OCI-LY3 (cell line): Measurements from ENCODE around the gene SMCO4.

Experiments
- H2AFZ ChIP-seq: fragments of 200-600, 300-600 bp; shearing (Covaris generic); 2 replicates; pipeline ENCODE4 v1.6.0; 2014; ENCODE audit warnings: antibody characterized with exemption, low read depth, low read length
- H3K27ac ChIP-seq: fragments of 200-600, 300-600 bp; sonication (generic); 2 replicates; pipeline ENCODE4 v1.5.1; 2014; ENCODE audit warnings: mild to moderate bottlenecking, low read length, moderate library complexity, mixed read lengths
- H3K27me3 ChIP-seq: fragments of 200-600, 300-600 bp; sonication (generic); 2 replicates; pipeline ENCODE4 v1.6.1; 2014; ENCODE audit warnings: low read depth, low read length, mixed read lengths
- H3K36me3 ChIP-seq: fragments of 200-600, 300-600 bp; sonication (generic); replicated peaks from 2 replicates; pipeline ENCODE3; 2014; ENCODE audit warnings: low read depth, low read length, mixed read lengths
- H3K4me1 ChIP-seq: fragments of 300-600, 200-600 bp; sonication (generic); 2 replicates; pipeline ENCODE4 v1.6.1; 2014; ENCODE audit warnings: low read length, mixed read lengths
- H3K4me2 ChIP-seq: fragments of 200-600, 300-600 bp; sonication (generic); 2 replicates; pipeline ENCODE4 v1.6.1; 2014; ENCODE audit warnings: low read length, mixed read lengths
- H3K4me3 ChIP-seq: fragments of 300-600, 200-600 bp; sonication (generic); 2 replicates; pipeline ENCODE4 v1.5.1; 2014; ENCODE audit warnings: antibody characterized with exemption, mild to moderate bottlenecking, low read length, moderate library complexity
- H3K79me2 ChIP-seq: fragments of 300-600, 200-600 bp; shearing (Covaris generic); 2 replicates; pipeline ENCODE4 v1.6.1; 2014; ENCODE audit warnings: mild to moderate bottlenecking, low read length, mixed read lengths
- H3K9ac ChIP-seq: fragments of 300-600, 200-600 bp; shearing (Covaris generic); 2 replicates; pipeline ENCODE4 v1.6.0; 2014; ENCODE audit warnings: mild to moderate bottlenecking, low read length, moderate library complexity
- H3K9me3 ChIP-seq: fragments of 200-600, 300-600 bp; shearing (Covaris generic); 2 replicates; pipeline ENCODE4 v1.6.1; 2014; ENCODE audit warnings: low read length, mixed read lengths; ENCODE audit not compliant: insufficient read depth
- H4K20me1 ChIP-seq: fragments of 200-600, 300-600 bp; sonication (generic); 2 replicates; pipeline ENCODE4 v1.6.1; 2016; ENCODE audit warnings: low read length, mixed read lengths; ENCODE audit not compliant: insufficient read depth
- EZH2phosphoT487 ChIP-seq: fragments of 200-600 bp; shearing (Covaris generic); IDR thresholded peaks from 2 replicates; pipeline ENCODE4 v1.6.1; 2018; ENCODE audit warnings: antibody characterized with exemption, mixed run types, low read depth
- TF ChIP-seq, protein P1 (sequence below): fragments of 200-600, 300-600 bp; sonication (generic); IDR thresholded peaks from 2 replicates; pipeline ENCODE4 v1.5.1; 2014; ENCODE audit warnings: antibody characterized with exemption, low read length, low read depth

The SMCO4 gene

DNA sequence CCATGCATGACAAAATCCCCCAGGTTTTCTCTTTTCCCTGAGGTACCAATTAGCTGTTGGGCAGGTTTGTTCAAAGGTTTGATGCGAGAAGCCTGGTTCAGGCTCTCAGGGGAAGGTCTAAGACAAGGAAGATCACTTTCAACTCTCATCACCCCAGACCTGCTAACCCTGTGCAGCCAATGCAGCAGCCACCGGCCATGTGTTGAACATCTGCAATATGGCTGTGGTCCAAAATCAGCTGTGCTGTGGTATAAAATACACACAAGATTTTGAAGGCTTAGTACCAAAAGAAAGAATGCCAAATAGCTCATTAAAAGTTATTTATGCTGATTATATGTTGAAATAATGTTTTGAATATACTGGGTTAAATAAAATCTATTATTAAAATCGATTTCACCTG, 58.5 kb downstream of the SMCO4 start:
- H3K4me3 ChIP-seq, result no peak overlapping the region
- no peaks in the 10 kb centered on the region for H3K27me3 ChIP-seq
- peaks cover 3% of the 10 kb centered on the region for H3K36me3 ChIP-seq
- H4K20me1 ChIP-seq, result 0 out of 2 replicates have a peak, but pooled peaks cover 6% of the 10 kb centered on the region
- no peaks in the 10 kb centered on the region for H3K9me3 ChIP-seq
- TF ChIP-seq EZH2phosphoT487, result no peak
- TF ChIP-seq, protein P1, sequence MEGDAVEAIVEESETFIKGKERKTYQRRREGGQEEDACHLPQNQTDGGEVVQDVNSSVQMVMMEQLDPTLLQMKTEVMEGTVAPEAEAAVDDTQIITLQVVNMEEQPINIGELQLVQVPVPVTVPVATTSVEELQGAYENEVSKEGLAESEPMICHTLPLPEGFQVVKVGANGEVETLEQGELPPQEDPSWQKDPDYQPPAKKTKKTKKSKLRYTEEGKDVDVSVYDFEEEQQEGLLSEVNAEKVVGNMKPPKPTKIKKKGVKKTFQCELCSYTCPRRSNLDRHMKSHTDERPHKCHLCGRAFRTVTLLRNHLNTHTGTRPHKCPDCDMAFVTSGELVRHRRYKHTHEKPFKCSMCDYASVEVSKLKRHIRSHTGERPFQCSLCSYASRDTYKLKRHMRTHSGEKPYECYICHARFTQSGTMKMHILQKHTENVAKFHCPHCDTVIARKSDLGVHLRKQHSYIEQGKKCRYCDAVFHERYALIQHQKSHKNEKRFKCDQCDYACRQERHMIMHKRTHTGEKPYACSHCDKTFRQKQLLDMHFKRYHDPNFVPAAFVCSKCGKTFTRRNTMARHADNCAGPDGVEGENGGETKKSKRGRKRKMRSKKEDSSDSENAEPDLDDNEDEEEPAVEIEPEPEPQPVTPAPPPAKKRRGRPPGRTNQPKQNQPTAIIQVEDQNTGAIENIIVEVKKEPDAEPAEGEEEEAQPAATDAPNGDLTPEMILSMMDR, result no peak
- H3K27ac ChIP-seq, result no peak overlapping the region
- H3K4me1 ChIP-seq, result no peaks in the 10 kb centered on the region
- H3K9ac ChIP-seq, result no peak overlapping the region
- no peak overlapping the region for H2AFZ ChIP-seq
- no peak overlapping the region for H3K4me2 ChIP-seq
- no peaks in the 10 kb centered on the region for H3K79me2 ChIP-seq

- Histone ChIP-seq H3K36me3 (no peaks in the 10 kb centered on the region), H3K9ac (no peak overlapping the region), H4K20me1 (0 out of 2 replicates have a peak, but pooled peaks cover 6% of the 10 kb centered on the region), H3K4me1 (no peaks in the 10 kb centered on the region), H2AFZ (no peak overlapping the region), H3K4me2 (no peak overlapping the region), H3K4me3 (no peak overlapping the region), H3K9me3 (no peaks in the 10 kb centered on the region), H3K79me2 (no peaks in the 10 kb centered on the region), H3K27me3 (no peaks in the 10 kb centered on the region), H3K27ac (no peak overlapping the region)
- no peak for TF ChIP-seq EZH2phosphoT487
- TF ChIP-seq, protein P1, result no peak
Measured at GRCh38 chr11:93482556-93482955, 60.6 kb downstream of the SMCO4 start.

DNA sequence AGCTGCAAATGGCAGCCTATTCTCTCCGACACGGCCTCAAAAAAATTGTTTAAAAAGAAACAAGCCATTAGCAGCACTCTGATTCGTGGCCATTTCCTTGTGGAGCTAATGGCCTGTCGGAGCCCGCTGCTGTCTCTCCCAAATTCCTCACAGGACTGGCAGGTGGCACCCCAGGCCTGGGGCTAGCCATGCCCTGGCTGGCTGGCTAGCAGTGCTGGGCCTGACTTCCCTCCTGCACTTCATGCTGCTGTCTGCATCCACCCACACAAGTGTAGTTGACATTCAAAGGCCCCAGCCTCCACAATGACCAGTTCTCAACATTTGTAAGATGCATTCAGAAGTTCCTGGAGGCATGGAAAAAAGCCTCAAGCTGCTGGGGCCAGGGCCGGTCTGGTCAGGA, 61.5 kb downstream of the SMCO4 start:
- Histone ChIP-seq H3K27me3 (no peaks in the 10 kb centered on the region), H3K27ac (no peak overlapping the region), H3K4me3 (no peak overlapping the region), H3K36me3 (no peaks in the 10 kb centered on the region), H4K20me1 (0 out of 2 replicates have a peak, but pooled peaks cover 6% of the 10 kb centered on the region), H3K79me2 (no peaks in the 10 kb centered on the region), H3K9me3 (no peaks in the 10 kb centered on the region), H3K4me1 (no peaks in the 10 kb centered on the region), H3K9ac (no peak overlapping the region), H2AFZ (no peak overlapping the region), H3K4me2 (no peak overlapping the region)
- TF ChIP-seq, protein P1, result no peak
- TF ChIP-seq EZH2phosphoT487, result no peak

DNA sequence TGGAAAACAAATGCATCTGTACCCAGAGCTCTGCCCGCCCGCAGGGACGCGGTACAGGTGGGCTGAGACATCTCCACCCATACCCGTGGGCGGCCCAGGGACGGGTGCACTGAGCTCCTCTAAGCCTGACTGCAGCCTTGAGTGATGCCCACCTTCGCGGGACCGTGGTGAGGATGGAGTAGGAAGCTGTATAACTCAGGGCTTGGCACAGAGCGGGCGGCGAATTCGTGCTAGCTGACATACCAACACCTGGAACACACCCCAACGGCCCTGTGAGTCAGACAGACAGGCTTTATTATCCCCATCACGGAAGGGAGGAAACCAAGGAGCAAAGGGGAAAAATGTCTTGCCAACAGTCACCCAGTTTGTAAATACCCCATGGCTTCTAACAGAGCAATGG, 61.9 kb downstream of the SMCO4 start:
- Histone ChIP-seq H3K27ac (no peak overlapping the region), H3K79me2 (no peaks in the 10 kb centered on the region), H2AFZ (no peak overlapping the region), H3K4me3 (no peak overlapping the region), H3K4me1 (no peaks in the 10 kb centered on the region), H3K9ac (no peak overlapping the region), H3K9me3 (no peaks in the 10 kb centered on the region), H3K4me2 (no peak overlapping the region), H4K20me1 (0 out of 2 replicates have a peak, but pooled peaks cover 6% of the 10 kb centered on the region), H3K27me3 (no peaks in the 10 kb centered on the region), H3K36me3 (no peaks in the 10 kb centered on the region)
- TF ChIP-seq EZH2phosphoT487, result no peak
- TF ChIP-seq, protein P1, result no peak
